DND-41 (cell line): ENCODE measurements around the gene AUP1.

Experiments
- ATAC-seq: fragments of 200-7000 bp; cut with Tn5 transposase; 3 replicates; pipeline ENCODE4 v1.9.1; 2021; ENCODE audit warnings: low read depth; ENCODE audit not compliant: insufficient read depth
- DNase-seq: peaks from one replicate; pipeline ENCODE4 v3.0.0-alpha.2; 2020
- H2AFZ ChIP-seq: 2 replicates; pipeline ENCODE4 v1.6.0; 2012; ENCODE audit warnings: low read depth, low read length
- H3K27ac ChIP-seq: 2 replicates; pipeline ENCODE4 v1.5.1; 2012; ENCODE audit warnings: low read length, inconsistent platforms
- H3K27me3 ChIP-seq: fragments of 200-600 bp; sonication (generic); 2 replicates; pipeline ENCODE4 v1.6.0; 2012; ENCODE audit warnings: low read length, mild to moderate bottlenecking, inconsistent platforms; ENCODE audit not compliant: insufficient read depth, poor library complexity
- H3K36me3 ChIP-seq: 2 replicates; pipeline ENCODE4 v1.5.1; 2012; ENCODE audit warnings: low read length, inconsistent platforms; ENCODE audit not compliant: insufficient read depth
- H3K4me1 ChIP-seq: 2 replicates; pipeline ENCODE4 v1.5.1; 2012; ENCODE audit warnings: mild to moderate bottlenecking, low read length; ENCODE audit not compliant: insufficient read depth
- H3K4me2 ChIP-seq: 2 replicates; pipeline ENCODE4 v1.6.0; 2012; ENCODE audit warnings: mild to moderate bottlenecking, moderate library complexity, low read length, inconsistent platforms; ENCODE audit not compliant: insufficient read depth
- H3K4me3 ChIP-seq, 2 experiments: fragments of 200-600 bp in 1 of 2; shearing (Covaris generic) in 1 of 2; 2 replicates each; pipeline ENCODE4 v1.5.1; 2012 to 2016; ENCODE audit warnings: inconsistent platforms in 2 of 2, low read length in 2 of 2, mild to moderate bottlenecking in 2 of 2, low read depth in 1 of 2, moderate library complexity in 1 of 2
- H3K79me2 ChIP-seq: 2 replicates; pipeline ENCODE4 v1.6.0; 2012; ENCODE audit warnings: low read length, inconsistent platforms; ENCODE audit not compliant: insufficient read depth
- H3K9ac ChIP-seq: 2 replicates; pipeline ENCODE4 v1.6.0; 2012; ENCODE audit warnings: low read depth, mild to moderate bottlenecking, inconsistent platforms, low read length, moderate library complexity
- H3K9me3 ChIP-seq: 2 replicates; pipeline ENCODE4 v1.5.1; 2012; ENCODE audit warnings: low read length, moderate library complexity, mild to moderate bottlenecking, inconsistent platforms; ENCODE audit not compliant: insufficient read depth, severe bottlenecking
- H4K20me1 ChIP-seq: 2 replicates; pipeline ENCODE4 v1.6.0; 2012; ENCODE audit warnings: low read length; ENCODE audit not compliant: insufficient read depth
- CTCF ChIP-seq: IDR thresholded peaks from 2 replicates; pipeline ENCODE4 v1.5.1; 2012; ENCODE audit warnings: borderline replicate concordance, low read length, moderate library complexity, mild to moderate bottlenecking; ENCODE audit not compliant: poor library complexity, severe bottlenecking; ENCODE audit errors: extremely low read depth
- EZH2 ChIP-seq: IDR thresholded peaks from 3 replicates; pipeline ENCODE4 v1.6.1; 2012; ENCODE audit warnings: borderline replicate concordance, low read depth, mild to moderate bottlenecking, moderate library complexity, low read length, inconsistent platforms; ENCODE audit not compliant: severe bottlenecking

AUP1 gene

GRCh38 chr2:74551942-74552913, 22.7 kb upstream of the AUP1 start:
- Histone ChIP-seq H3K27ac (no peak overlapping the region), H4K20me1 (peaks cover 14% of the 10 kb centered on the region; the same call in 1 of the 2 replicates), H3K4me3 (no peak overlapping the region), H3K36me3 (peaks cover 11% of the 10 kb centered on the region), H3K9ac (no peak overlapping the region), H3K27me3 (no peaks in the 10 kb centered on the region), H3K9me3 (no peaks in the 10 kb centered on the region), H3K79me2 (peaks cover 13% of the 10 kb centered on the region), H3K4me1 (peaks cover 22% of the 10 kb centered on the region), H2AFZ (no peak overlapping the region), H3K4me2 (no peak overlapping the region)
- TF ChIP-seq EZH2: no peak
- no peak for TF ChIP-seq CTCF
- DNase-seq (no peak), ATAC-seq (no peak)

DNA sequence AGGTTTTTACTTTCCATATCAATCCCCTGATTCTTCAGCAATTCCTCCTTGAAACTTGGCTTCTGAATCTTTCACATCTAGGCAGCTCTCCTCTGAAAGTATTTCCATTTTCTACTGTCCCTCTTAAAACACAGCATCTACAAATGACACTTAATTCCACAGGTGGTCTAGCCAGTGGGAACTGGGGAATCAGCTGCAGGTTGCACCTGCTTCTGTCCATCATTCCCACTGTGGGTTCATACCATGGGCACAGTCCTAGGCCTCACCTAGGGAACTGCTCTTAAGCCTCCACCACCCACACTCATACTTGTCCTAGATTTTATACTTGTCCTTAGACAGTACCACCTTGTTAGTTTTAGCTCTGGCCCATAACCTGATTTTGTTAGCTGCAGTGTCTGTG, 22.0 kb upstream of the AUP1 start:
- no peak overlapping the region for H3K9ac ChIP-seq
- H2AFZ ChIP-seq: no peak overlapping the region
- H4K20me1 ChIP-seq: peaks cover 14% of the 10 kb centered on the region; the same call in 1 of the 2 replicates
- H3K4me3 ChIP-seq: no peak overlapping the region
- peaks cover 6% of the 10 kb centered on the region for H3K36me3 ChIP-seq
- TF ChIP-seq EZH2 (no peak), CTCF (no peak)
- ATAC-seq: no peak
- H3K4me2 ChIP-seq: no peak overlapping the region
- H3K9me3 ChIP-seq: no peaks in the 10 kb centered on the region
- no peaks in the 10 kb centered on the region for H3K27me3 ChIP-seq
- H3K4me1 ChIP-seq: peaks cover 22% of the 10 kb centered on the region
- DNase-seq: no peak
- H3K27ac ChIP-seq: no peak overlapping the region
- peaks cover 13% of the 10 kb centered on the region for H3K79me2 ChIP-seq

- no peak overlapping the region for H3K9ac ChIP-seq
- ATAC-seq (no peak), DNase-seq (no peak)
- 0 out of 2 replicates have a peak, but pooled peaks cover under 1% of the 10 kb centered on the region for H4K20me1 ChIP-seq
- no peaks in the 10 kb centered on the region for H3K36me3 ChIP-seq
- no peak for TF ChIP-seq CTCF
- TF ChIP-seq EZH2: no peak
- no peak overlapping the region for H3K4me3 ChIP-seq
- H3K9me3 ChIP-seq: no peaks in the 10 kb centered on the region
- H3K4me1 ChIP-seq: peaks cover 12% of the 10 kb centered on the region
- no peak overlapping the region for H3K27ac ChIP-seq
- no peaks in the 10 kb centered on the region for H3K27me3 ChIP-seq
- H3K79me2 ChIP-seq: peaks cover 7% of the 10 kb centered on the region
- H2AFZ ChIP-seq: no peak overlapping the region
- no peak overlapping the region for H3K4me2 ChIP-seq
Observed at GRCh38 chr2:74550231-74550630, 20.7 kb upstream of the AUP1 start.
